HFFc6 (cell line): Measurements from ENCODE around the gene ANTKMT. TPM values are rescaled to one million over a fixed set of nuclear protein-coding genes. Genes with fewer than 3 reads are reported as not detected.

ENCODE experiments used
- DNase-seq: peaks from one replicate; pipeline ENCODE4 v3.0.0-alpha.2; 2018
- H3K27ac Mint-ChIP-seq: 2 replicates; pipeline ENCODE4 v1.8.0; 2020; ENCODE audit warnings: mild to moderate bottlenecking, mixed read lengths
- H3K27me3 Mint-ChIP-seq: 2 replicates; pipeline ENCODE4 v1.8.0; 2021; ENCODE audit warnings: mild to moderate bottlenecking, moderate library complexity, mixed read lengths; ENCODE audit not compliant: insufficient read depth
- H3K36me3 Mint-ChIP-seq: 2 replicates; pipeline ENCODE4 v1.8.0; 2021; ENCODE audit warnings: low read depth, mixed read lengths
- H3K4me1 Mint-ChIP-seq: 2 replicates; pipeline ENCODE4 v1.8.0; 2020; ENCODE audit warnings: low read depth, mixed read lengths
- H3K4me3 Mint-ChIP-seq: 2 replicates; pipeline ENCODE4 v1.8.0; 2020; ENCODE audit warnings: mild to moderate bottlenecking, moderate library complexity, mixed read lengths
- H3K9me3 Mint-ChIP-seq: 2 replicates; pipeline ENCODE4 v1.8.0; 2020; ENCODE audit warnings: mild to moderate bottlenecking, mixed read lengths
- CTCF ChIP-seq: fragments of 200-600 bp; sonication (generic); IDR thresholded peaks from 2 replicates; pipeline ENCODE4 v1.5.0; 2021; ENCODE audit warnings: antibody characterized with exemption, mild to moderate bottlenecking
- total RNA-seq, 6 experiments: library from RNA; stranded (reverse); fragmentation: NEBNext Ultra II Directional; extraction: Animal tissue kit (Norgen Biotek cat#: 25700); gene quantifications; 2 replicates in 1 of 6; 3 replicates in 5 of 6; pipeline ENCODE4 v1.2.3, GENCODE V29; 2021

The ANTKMT gene
- total RNA-seq, 6 experiments from 2014 or later, result 50.1 to 57.7 (median 54.7) TPM

- Mint-ChIP-seq H3K27ac (no peak overlapping the region), H3K36me3 (no peaks in the 10 kb centered on the region)
Measured at GRCh38 chr16:762595-763268, 41.8 kb downstream of the ANTKMT start.

GRCh38 chr16:763369-764183 lies 42.6 kb downstream of the ANTKMT start:
- H3K27ac Mint-ChIP-seq, result no peak overlapping the region
- no peak overlapping the region for H3K4me3 Mint-ChIP-seq
- no peaks in the 10 kb centered on the region for H3K36me3 Mint-ChIP-seq
- no peaks in the 10 kb centered on the region for H3K9me3 Mint-ChIP-seq
- DNase-seq, result no peak
- H3K27me3 Mint-ChIP-seq, result peaks cover 5% of the 10 kb centered on the region
- H3K4me1 Mint-ChIP-seq, result no peaks in the 10 kb centered on the region; the same call in 1 of the 2 replicates
- no peak for TF ChIP-seq CTCF

More at GRCh38 chr16:762595-763268, 41.8 kb downstream of the ANTKMT start:
- Mint-ChIP-seq H3K4me3 (no peak overlapping the region), H3K9me3 (no peaks in the 10 kb centered on the region), H3K27me3 (peaks cover 5% of the 10 kb centered on the region), H3K4me1 (no peaks in the 10 kb centered on the region; the same call in 1 of the 2 replicates)
- no peak for TF ChIP-seq CTCF
- DNase-seq, result no peak

GRCh38 chr16:764184-764750 lies 43.3 kb downstream of the ANTKMT start:
- Mint-ChIP-seq H3K9me3 (no peaks in the 10 kb centered on the region), H3K27ac (no peak overlapping the region), H3K4me1 (no peaks in the 10 kb centered on the region; the same call in 1 of the 2 replicates), H3K36me3 (no peaks in the 10 kb centered on the region), H3K27me3 (peaks cover 5% of the 10 kb centered on the region), H3K4me3 (no peak overlapping the region)
- TF ChIP-seq CTCF, result peak; percentile 48
- DNase-seq, result no peak

GRCh38 chr16:764848-765487 lies 44.0 kb downstream of the ANTKMT start:
- no peaks in the 10 kb centered on the region for H3K9me3 Mint-ChIP-seq
- H3K4me1 Mint-ChIP-seq, result no peaks in the 10 kb centered on the region; the same call in 1 of the 2 replicates
- H3K36me3 Mint-ChIP-seq, result no peaks in the 10 kb centered on the region
- H3K27me3 Mint-ChIP-seq, result peaks cover under 1% of the 10 kb centered on the region; the same call in 1 of the 2 replicates
- TF ChIP-seq CTCF, result no peak
- no peak overlapping the region for H3K4me3 Mint-ChIP-seq
- DNase-seq, result no peak
- H3K27ac Mint-ChIP-seq, result no peak overlapping the region

- no peak for TF ChIP-seq CTCF
- H3K4me1 Mint-ChIP-seq, result no peaks in the 10 kb centered on the region
- no peaks in the 10 kb centered on the region for H3K36me3 Mint-ChIP-seq
- H3K27me3 Mint-ChIP-seq, result no peaks in the 10 kb centered on the region
- no peak overlapping the region for H3K4me3 Mint-ChIP-seq
- H3K27ac Mint-ChIP-seq, result no peak overlapping the region
- no peak for DNase-seq
- H3K9me3 Mint-ChIP-seq, result no peaks in the 10 kb centered on the region
Measured at GRCh38 chr16:765488-765865, 44.5 kb downstream of the ANTKMT start.
